NOMO-1 treated with dmso at 0.1 percent for 144 hours (cell line): ENCODE measurements around the gene FAM210B.
"Not testable (repeated sequence)": the region's sequence is repeated elsewhere in the genome, so short reads cannot be mapped to it uniquely, and the experiment has no call there.

Experiments used
- DNase-seq: peaks from one replicate; lab custom pipeline; 2025; ENCODE audit not compliant: unreplicated experiment; lab: John Stamatoyannopoulos, UW

The FAM210B gene

DNA sequence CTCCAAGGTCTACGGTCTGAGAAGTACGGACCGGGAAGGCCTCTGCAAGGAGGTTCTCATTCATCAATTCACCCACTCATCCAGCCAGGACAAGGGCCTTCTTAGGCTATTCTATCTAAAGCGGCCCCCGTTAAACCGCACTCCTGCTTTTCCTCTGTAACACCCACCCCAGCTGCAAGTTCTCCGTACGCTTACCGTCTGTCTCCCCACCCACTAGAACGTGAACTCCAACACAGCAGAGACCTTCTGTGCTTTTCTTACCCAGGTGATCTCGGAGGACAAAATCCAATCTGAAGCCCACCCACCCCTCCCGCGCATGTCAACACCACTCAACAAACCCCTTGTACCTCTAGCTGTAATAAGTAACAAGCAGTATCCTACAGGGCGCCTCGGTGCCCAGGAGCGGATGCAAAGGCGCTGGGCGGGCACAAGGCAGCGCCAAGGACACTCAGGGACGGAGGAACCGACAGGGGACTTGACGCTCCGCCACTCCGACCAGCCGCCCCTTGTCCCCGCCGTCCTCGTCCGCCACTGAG is 32.9 kb downstream of the FAM210B start:
- peak; percentile 35 for DNase-seq

DNA sequence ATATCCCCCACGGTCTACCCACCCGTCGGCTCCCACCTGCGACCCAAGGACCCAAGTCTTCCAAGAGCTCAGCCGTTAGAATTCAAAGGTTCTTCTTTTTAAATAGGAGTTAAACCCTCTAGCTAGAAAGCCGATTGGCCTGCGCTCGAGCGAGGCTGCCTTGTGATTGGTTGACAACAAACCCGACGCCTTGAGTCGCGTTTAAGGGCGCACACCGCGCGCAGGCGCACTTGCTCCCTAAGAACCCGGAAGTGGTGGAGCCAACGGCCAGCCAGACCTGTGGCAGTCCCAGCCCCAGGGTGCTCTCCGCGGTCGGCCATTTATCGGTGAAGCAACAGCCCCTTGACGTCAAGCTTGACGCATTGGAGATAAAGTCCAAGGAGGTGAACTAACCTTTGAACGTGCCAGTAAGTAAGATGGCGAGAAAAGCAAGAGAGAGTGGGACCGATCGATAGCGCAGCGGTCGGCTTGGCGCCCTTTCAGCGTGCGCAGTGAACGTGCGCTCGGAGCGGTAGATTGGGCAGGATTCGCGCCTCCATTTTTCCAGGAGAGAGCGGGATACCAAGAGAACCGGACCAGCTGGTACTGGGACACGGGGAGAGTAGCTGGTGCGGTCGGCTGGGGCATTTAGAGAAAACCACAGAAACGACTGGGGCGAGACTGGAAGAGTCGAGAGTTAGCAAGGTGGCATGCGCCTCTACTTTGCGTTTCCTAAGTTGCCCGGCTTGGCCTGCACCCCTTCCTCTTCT is 33.5 kb downstream of the FAM210B start, which contains the start of the genes AURKA and CSTF1:
AURKA (minus strand) TSS at position 84 of the 749 bp plus-strand sequence. CDS start 4,018 bp downstream, outside the sequence.
CSTF1 (plus strand) TSS at position 514 of the 749 bp plus-strand sequence. CDS start 2,908 bp downstream, outside the sequence.
- peak; percentile 97 for DNase-seq

DNA sequence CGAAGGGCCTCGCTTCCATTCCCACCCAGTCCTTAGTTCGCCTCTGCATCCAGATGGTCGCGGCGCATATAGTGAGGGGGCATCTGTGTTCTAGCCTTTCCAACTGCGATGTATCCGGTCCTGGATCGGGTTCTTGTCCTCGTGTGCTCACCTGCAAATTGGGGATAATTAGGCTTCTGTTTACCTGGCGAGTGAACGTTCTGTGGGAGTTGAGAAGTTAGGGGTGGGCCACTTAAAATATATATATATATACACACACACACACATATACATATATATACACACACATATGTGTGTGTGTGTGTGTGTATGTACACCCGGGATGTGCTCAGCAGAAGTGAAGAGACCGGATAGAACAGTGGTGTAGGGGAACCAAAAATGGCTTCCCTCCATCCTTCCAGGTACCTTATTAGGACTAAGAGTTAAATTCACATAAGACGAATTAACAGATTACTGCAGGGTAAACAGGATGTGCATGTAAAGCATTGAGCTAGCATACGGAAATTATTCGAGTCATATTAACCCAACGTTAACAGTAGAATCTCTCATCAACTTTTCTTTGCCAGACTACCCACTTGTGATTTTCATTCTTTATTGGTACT is 34.2 kb downstream of the FAM210B start:
- no peak for DNase-seq

DNA sequence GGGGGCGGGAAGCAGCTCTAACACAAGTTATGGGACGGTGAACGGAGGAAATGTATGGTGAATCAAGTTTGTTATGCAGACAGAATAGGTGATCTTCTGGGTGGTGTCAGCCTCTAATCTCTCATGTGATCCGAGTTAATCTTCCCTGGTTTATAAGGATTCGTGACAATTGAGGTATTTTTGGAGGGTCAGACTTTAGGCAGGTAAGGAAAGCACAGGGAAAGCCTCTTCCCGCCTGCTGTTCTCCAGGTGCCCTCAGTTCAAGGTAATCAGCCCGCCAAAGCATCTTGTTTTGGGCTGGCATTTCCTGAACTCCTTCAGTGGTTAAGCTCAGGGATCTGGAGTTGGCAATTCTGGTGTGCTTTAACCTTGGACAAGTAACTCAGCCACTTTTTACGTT is 34.9 kb downstream of the FAM210B start:
- no peak for DNase-seq

DNA sequence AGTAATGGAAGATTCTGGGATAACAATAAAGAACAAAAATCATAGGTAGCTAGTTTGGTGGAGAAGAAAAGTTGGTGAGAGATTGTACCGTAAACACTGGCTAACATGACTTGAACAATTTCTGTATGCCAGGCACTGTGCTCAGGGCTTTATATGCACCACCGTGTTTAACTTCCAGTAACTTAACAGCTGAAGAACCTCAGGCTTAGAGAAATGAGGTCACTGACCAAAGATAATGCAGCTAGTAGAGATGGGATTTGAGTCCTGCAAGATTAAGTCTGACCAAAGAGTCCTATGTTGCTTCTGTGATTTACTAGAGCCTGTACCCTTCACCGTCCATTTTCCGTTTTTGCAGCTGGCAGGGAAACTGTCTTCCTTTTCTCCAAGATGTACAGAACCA is 36.4 kb downstream of the FAM210B start:
- no peak for DNase-seq

DNA sequence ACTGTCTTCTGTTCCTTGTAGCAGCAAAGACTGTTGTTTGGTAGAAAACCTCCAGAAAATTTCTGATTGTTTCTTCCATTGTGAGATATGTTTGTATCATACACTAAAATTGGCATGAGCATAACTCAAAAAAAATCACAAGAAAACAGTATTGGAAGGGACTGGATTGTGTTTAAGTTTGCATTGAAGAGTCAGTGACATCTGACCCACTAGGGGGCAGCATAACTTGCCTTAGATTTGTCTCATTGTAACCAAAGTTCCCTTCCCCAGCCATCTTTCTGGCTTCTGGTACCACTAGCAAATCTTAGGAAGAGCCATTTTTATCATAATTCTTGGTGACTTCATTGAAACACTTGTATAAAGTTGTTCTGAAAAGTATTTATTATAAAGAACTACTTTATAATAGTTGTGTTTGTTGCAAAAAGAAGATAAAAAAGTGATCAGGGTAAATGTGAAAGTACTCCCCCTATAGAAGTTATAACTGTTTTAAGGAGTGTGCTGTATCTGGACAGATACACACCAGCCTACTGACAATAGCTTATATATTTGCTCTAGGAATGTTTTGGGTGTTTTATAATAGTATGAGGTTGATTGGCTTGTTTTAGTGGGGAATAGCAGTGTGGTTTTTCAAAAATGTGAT is 41.3 kb downstream of the FAM210B start:
- DNase-seq = peak; percentile 11

DNA sequence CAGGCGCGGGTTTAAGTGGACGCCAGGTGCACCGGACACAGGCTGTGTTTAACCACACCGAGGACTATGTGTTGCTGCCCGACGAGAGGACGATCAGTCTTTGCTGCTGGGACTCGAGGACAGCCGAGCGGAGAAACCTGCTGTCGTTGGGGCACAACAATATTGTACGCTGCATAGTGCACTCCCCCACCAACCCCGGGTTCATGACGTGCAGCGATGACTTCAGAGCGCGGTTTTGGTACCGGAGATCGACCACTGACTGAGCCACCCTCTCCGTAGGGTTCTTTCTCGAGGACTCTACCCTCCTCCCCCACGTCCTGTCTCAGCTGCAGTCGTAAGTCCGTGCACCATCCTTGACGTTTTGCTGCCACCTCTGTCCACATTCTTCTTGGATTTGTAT is 44.7 kb downstream of the FAM210B start:
- no peak for DNase-seq

DNA sequence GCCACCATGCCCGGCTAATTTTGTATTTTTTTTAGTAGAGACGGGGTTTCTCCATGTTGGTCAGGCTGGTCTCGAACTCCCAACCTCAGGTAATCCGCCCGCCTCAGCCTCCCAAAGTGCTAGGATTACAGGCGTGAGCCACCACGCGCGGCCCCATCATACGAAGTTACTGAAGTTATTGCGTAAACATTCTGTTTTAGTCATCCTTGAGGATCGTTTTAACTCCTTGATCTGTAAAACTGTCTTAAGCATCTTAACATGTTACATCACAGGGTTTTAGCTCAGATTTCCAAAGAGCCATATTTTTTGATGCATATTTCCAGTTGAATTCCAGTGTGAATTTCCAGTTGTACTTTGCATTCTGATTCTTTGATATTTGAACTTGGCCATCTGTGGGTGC is 46.6 kb downstream of the FAM210B start:
- not testable (repeated sequence) for DNase-seq

DNA sequence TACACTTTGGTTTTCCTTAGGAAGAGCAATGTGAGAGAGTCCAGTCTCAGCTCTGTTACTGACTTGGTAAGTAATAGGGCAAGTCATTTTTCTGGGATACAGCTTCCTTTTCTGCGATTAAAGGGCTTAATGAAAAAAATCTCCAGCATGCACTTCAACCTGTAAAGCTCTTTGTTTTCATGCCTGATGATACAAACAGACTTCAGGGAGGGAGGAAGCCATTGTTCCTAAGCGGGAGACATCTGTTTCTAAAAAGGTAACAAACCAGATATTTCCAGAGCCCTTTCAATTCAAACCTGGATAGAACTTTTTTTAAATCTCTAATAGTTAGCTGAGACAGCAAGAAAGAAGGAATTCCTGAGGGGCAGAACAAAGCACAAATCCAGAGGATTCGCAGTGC is 48.1 kb downstream of the FAM210B start:
- no peak for DNase-seq

DNA sequence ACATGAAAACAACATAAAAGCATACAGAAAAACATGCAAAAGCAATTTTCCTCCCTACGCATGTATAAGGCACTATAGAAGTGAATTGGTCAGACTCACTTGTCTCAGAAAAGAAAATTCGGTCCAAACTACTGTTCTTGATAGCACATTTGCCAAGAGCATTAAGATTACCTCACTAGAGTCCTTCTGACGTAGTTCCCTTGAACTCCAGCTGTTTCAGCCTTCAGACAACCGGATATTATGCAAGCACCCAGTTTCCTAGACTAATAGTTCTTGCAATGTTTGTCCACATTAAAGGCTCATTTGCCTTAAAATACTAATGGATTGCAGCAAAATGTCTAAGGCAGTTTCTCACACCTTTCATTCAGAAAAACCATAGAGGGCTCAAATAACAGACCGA is 50.7 kb downstream of the FAM210B start:
- DNase-seq = peak; percentile 80

DNA sequence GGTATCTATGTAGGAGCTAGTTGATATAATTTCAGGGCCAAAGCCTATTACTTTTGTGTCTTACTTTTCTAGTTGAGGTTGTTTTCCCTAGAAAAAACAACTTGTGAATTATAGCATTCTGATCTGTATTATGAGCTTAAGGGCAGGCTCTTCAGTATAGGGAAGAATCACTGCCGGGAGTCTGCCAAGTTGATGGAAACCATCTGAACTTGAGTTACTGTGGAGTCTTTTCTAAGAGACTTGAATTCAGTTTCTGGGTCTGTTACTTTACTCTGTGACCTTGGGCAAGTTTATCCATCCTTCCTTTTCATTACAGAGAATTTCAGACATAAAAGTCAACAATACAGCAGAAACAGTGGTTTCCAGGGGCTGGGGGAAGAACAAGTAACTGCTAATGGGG is 51.2 kb downstream of the FAM210B start:
- DNase-seq = no peak

DNA sequence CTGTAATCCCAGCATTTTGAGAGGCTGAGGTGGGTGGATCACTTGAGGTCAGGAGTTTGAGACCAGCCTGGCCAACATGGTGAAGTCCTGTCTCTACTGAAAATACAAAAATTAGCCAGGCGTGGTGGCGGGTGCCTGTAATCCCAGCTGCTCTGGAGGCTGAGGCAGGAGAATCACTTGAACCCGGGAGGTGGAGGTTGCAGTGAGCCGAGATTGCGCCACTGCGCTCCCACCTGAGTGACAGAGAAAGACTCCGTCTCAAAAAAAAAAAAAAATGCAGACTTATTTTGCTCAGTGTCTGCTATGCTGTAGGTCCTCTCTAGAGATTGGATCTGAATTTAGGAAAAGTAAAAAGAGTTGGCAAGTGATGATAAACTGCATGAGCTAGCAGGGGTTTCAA is 52.5 kb downstream of the FAM210B start:
- not testable (repeated sequence) for DNase-seq

DNA sequence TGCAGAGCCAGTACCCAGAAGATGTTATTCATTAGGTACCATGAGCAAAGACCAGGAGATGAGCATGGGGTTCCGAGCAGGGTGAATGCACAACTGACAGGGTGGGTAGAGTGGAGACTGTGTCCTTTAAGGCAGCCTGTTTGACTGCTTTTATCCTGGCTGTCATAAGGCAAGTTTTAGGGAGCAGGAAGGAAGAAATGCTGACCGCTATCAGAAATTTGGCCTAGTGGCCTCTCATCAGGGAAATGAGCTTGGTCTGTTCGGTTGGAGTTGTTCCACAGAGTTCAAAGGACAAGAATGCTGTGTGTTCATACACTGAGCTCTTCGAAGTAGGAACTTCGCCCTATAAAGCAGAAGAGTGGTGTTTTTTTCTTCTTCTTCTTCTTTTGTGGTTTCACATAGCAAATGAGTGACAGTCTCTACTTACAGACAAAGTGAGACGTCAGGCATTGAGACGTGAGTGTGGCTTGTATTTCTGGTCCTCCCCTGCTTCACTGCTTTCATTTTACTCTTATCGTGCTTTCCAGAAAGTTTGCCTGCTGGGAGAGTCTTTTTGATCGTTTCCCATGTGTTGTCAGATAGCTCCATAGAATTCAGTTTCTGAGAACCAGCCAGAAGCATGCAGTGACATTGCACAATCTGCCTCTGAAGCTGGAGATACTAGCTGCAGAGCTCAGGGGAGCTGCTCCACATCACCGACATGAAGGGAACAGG is 53.1 kb downstream of the FAM210B start, which contains the start of gene CASS4:
CASS4 (plus strand) TSS at position 502 of the 714 bp plus-strand sequence; CDS start at position 701, 199 bp downstream.
- DNase-seq = peak; percentile 58

DNA sequence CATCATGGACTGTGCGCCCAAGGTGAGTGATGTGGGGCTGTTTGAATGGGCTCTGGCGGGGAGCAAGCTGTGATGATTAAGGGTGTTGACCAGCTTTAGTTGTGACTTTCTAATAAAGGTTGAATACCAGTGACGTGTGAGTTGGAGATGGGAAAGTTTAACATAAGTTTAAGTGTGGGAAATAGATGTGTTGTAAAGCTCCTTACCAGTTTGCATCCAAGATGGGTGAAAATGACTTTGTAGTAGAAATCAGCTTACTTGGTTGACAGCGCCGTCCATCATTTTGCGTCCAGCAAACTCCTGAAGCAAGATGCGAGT is 53.7 kb downstream of the FAM210B start:
- DNase-seq = no peak

DNA sequence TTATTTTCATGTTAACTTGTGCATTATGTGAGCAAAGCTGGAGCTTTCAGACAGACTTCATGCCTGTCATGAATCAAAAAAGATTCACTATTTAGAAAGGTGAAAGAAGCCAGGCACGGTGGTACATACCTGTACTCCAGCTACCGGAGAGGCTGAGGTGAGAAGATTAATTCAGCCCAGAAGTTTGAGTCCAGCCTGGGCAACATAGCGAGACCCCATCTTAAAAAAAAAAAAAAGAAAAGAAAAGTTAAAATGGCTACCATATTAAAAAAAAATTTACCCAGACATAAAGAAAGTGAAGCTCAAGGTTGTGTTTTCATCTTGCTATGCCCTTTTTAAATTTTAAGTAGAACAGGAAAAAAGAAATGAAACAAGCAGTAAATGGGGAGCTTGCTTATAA is 54.2 kb downstream of the FAM210B start:
- DNase-seq = no peak

DNA sequence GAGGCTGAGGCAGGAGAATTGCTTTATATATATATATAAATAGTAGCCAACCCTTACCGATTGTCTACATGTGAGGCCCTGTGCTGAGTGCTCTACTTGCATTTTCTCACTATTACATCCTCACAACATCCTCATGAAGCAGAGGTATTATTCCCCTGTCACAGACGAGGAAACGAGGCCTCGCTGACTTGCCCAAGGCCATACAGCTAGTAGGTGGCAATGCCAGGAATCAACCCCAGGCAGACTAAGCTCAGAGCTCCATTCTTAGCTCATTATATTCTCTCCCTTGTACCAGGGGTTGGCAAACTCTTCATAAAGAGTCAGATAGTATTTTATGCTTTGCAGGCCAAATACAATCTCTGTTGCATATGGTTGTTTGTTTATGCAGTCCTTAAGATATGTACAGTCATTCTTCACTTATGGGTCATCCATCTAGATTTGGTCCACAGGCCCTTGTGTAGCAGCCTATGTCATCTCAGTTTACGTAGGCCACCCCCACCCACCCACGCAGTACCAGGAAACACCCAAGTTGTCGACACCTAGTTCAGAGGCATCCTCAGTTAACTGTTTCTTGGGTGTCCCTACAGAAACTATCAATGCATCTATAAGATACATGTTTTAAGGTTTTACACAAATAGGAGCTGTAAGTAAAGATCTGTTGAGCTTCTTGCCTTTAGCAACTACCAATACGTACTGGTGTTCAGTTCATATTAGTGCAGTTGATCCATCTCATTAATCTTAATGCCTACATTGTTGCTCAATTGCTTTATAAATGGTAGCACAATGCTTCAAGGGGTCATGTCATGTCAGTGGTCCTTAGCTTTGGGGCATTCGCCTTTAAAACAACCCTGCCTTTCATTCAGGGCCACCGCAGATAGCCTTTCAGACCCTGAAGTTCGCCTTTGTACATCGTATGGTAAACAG is 56.3 kb downstream of the FAM210B start:
- no peak for DNase-seq

DNA sequence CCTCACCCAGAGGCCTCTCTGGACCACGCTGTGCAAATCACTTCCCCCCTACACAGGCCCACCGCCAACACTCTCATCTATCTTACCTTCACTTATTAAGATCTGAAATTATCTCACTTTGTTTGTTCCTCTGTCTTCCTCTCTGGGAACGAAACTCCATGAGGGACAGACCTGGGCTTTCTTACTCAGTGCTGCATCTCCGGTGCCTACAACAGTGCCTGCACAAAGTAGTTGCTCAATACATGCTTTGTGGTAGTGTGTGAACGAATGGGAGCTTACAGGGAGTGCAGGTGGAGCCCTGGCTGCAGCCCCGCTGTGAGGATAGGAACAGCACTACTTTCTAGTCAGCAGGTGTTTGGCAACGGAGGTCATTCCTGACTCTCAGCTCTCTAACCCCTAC is 58.6 kb downstream of the FAM210B start:
- DNase-seq = no peak

DNA sequence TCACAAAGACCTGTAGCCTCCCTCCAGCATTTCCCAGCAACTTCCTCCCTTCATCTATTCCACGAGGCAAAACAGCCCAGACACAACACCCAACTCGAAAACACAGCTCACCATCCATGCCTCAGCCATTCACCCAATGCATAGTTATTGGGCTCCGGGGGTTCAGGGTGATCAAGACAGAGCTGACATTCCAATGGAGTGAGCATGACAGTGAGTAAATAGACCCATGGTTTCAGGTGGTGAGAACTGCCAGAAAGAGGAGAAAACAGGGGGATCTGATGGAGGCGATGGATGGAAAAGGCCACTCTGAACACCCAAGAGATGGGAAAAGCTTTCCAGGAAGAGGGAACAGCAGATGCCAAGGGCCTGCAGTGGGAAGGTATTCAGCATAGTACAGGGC is 59.1 kb downstream of the FAM210B start:
- no peak for DNase-seq
